IMR-90 (cell line): ENCODE data around the gene CRY2.

Source experiments
- FOS ChIP-seq: fragments of 150-350 bp; IDR thresholded peaks from 2 replicates; pipeline ENCODE4 v1.6.1; 2016; ENCODE audit warnings: low read depth, low read length
- MAZ ChIP-seq: IDR thresholded peaks from 2 replicates; pipeline ENCODE4 v1.6.1; 2012; ENCODE audit warnings: low read depth, mild to moderate bottlenecking, low read length, improper control_type of control experiment, moderate library complexity, borderline replicate concordance
- POLR2A ChIP-seq: IDR thresholded peaks from 2 replicates; pipeline ENCODE4 v1.6.1; 2012; ENCODE audit warnings: mild to moderate bottlenecking, low read depth, low read length
- RAD21 ChIP-seq: IDR thresholded peaks from 2 replicates; pipeline ENCODE4 v1.6.1; 2012; ENCODE audit warnings: low read length, improper control_type of control experiment
- RCOR1 ChIP-seq: IDR thresholded peaks from 2 replicates; pipeline ENCODE4 v1.6.1; 2012; ENCODE audit warnings: mild to moderate bottlenecking, low read length, improper control_type of control experiment; ENCODE audit not compliant: insufficient replicate concordance
- SMC3 ChIP-seq: fragments of 150-350 bp; IDR thresholded peaks from 2 replicates; pipeline ENCODE4 v1.6.1; 2016; ENCODE audit warnings: low read depth, mild to moderate bottlenecking, antibody characterized with exemption, low read length, moderate library complexity
- TF ChIP-seq, protein P1 (sequence below): fragments of 150-350 bp; IDR thresholded peaks from 2 replicates; pipeline ENCODE4 v1.6.1; 2017; ENCODE audit warnings: mild to moderate bottlenecking, antibody characterized with exemption, low read length, low read depth
- TF ChIP-seq, protein P2 (sequence below): conservative IDR thresholded peaks from 2 replicates; pipeline ENCODE4 v1.5.1; 2012; ENCODE audit warnings: mild to moderate bottlenecking, low read depth, low read length, improper control_type of control experiment
- TF ChIP-seq, protein P3 (sequence below): fragments of 150-350 bp; IDR thresholded peaks from 2 replicates; pipeline ENCODE4 v1.6.1; 2016; ENCODE audit warnings: low read depth, mild to moderate bottlenecking, low read length, moderate library complexity, borderline replicate concordance

DNA sequence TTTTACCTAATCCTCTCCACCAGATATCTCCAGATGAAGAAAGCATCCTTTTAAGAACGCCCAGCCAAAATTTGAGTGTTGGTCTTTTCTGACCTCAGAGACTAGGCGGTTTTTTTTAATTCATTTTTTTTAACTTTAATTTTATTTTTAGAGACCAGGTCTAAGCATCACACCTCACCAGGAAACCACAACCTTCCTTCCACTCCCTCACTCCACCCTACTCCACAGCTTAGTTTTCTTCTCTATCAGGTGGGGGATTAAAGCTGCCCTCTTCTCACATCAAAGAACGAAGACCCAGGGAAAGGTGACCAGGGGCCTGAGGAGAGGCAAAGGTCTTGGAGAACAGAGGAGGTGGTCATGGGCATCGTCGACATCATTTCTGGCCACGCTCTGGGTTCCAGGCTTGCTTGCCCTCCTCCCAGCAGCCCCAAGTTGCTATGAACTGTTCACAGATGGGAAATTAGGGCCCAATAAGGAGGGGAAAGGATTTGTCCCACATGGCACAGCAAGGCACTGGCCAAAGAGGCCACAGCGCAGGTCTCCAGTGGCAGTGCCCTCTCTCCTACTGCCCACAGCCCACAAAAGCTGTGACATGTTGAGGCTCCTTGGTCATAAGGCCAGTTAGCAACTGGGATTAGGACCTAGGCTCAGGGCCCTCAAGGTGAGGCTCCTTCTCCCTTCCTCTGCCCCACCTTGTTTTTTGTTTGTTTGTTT lies 71.8 kb downstream of the CRY2 start:
- TF ChIP-seq, protein P1, sequence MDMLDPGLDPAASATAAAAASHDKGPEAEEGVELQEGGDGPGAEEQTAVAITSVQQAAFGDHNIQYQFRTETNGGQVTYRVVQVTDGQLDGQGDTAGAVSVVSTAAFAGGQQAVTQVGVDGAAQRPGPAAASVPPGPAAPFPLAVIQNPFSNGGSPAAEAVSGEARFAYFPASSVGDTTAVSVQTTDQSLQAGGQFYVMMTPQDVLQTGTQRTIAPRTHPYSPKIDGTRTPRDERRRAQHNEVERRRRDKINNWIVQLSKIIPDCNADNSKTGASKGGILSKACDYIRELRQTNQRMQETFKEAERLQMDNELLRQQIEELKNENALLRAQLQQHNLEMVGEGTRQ: no peak
- TF ChIP-seq, protein P2, sequence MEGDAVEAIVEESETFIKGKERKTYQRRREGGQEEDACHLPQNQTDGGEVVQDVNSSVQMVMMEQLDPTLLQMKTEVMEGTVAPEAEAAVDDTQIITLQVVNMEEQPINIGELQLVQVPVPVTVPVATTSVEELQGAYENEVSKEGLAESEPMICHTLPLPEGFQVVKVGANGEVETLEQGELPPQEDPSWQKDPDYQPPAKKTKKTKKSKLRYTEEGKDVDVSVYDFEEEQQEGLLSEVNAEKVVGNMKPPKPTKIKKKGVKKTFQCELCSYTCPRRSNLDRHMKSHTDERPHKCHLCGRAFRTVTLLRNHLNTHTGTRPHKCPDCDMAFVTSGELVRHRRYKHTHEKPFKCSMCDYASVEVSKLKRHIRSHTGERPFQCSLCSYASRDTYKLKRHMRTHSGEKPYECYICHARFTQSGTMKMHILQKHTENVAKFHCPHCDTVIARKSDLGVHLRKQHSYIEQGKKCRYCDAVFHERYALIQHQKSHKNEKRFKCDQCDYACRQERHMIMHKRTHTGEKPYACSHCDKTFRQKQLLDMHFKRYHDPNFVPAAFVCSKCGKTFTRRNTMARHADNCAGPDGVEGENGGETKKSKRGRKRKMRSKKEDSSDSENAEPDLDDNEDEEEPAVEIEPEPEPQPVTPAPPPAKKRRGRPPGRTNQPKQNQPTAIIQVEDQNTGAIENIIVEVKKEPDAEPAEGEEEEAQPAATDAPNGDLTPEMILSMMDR: no peak
- TF ChIP-seq, protein P3, sequence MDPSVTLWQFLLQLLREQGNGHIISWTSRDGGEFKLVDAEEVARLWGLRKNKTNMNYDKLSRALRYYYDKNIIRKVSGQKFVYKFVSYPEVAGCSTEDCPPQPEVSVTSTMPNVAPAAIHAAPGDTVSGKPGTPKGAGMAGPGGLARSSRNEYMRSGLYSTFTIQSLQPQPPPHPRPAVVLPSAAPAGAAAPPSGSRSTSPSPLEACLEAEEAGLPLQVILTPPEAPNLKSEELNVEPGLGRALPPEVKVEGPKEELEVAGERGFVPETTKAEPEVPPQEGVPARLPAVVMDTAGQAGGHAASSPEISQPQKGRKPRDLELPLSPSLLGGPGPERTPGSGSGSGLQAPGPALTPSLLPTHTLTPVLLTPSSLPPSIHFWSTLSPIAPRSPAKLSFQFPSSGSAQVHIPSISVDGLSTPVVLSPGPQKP: no peak
- TF ChIP-seq RAD21 (no peak), FOS (no peak), RCOR1 (no peak), POLR2A (no peak), SMC3 (no peak), MAZ (no peak)
